Measurements from ENCODE around the gene HYLS1.

The HYLS1 gene

GRCh38 chr11:125923012-125923579, 35.6 kb downstream of the HYLS1 start:
- peak; percentile 98 for TF ChIP-seq CTCF (conservative IDR thresholded peaks at IDR 0.05; ENCODE audit: low read length)
- peak; percentile 66 for DNase-seq (ENCODE audit: low read depth)

DNA sequence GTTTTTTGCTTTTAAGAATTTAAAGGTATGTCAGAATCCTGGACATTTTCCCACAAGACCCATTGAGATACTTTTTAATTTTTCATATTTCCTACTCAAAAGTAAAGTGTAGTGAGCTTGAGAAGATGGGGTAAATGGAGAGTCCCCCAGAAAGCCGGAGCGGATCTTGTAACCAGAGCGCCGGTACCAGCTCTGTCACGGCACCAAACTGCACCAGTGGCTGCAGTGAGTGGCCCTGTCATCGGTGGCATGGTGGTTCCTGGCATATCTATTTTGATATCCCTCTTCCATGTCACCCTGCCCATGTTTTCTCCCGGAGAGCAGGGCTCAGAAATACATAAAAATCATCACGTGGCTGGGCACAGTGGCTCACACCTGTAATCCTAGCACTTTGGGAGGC, 36.2 kb downstream of the HYLS1 start:
- no peak overlapping the region for H3K4me3 ChIP-seq (ENCODE audit: low read length)
- TF ChIP-seq CTCF (conservative IDR thresholded peaks at IDR 0.05; ENCODE audit: low read length) = no peak
- DNase-seq (ENCODE audit: low read depth) = no peak

More at GRCh38 chr11:125923012-125923579, 35.6 kb downstream of the HYLS1 start:
- H3K4me3 ChIP-seq (ENCODE audit: low read length) = no peak overlapping the region

- no peak overlapping the region for H3K4me3 ChIP-seq (ENCODE audit: low read length)
- DNase-seq (ENCODE audit: low read depth) = no peak
- no peak for TF ChIP-seq CTCF (conservative IDR thresholded peaks at IDR 0.05; ENCODE audit: low read length)
Observed at GRCh38 chr11:125924384-125925007, 37.0 kb downstream of the HYLS1 start.

GRCh38 chr11:125925247-125925740, 37.8 kb downstream of the HYLS1 start:
- no peak for DNase-seq (ENCODE audit: low read depth)
- no peak for TF ChIP-seq CTCF (conservative IDR thresholded peaks at IDR 0.05; ENCODE audit: low read length)

DNA sequence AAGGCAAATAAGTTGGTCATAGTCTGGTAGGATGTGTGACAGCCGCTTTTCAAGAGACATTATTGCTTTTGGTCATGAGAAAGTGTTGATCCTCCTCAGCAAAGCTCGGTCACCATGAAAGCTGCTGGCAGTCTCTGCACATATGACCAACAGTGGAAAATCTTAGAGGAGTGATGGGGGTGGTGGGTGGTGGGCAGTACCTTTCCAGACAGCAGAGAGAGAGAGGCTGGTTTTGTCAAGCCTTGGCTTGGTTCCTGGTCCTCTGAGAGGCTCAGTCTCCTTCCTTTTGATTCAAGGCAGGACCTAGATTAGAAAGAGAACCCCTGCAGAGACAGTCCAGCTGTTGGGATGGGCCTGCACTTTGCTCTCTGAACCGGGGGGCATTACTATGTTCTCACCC, 38.3 kb downstream of the HYLS1 start:
- no peak for DNase-seq (ENCODE audit: low read depth)
- no peak overlapping the region for H3K4me3 ChIP-seq (ENCODE audit: low read length)
- no peak for TF ChIP-seq CTCF (conservative IDR thresholded peaks at IDR 0.05; ENCODE audit: low read length)

More at GRCh38 chr11:125925247-125925740, 37.8 kb downstream of the HYLS1 start:
- no peak overlapping the region for H3K4me3 ChIP-seq (ENCODE audit: low read length)

DNA sequence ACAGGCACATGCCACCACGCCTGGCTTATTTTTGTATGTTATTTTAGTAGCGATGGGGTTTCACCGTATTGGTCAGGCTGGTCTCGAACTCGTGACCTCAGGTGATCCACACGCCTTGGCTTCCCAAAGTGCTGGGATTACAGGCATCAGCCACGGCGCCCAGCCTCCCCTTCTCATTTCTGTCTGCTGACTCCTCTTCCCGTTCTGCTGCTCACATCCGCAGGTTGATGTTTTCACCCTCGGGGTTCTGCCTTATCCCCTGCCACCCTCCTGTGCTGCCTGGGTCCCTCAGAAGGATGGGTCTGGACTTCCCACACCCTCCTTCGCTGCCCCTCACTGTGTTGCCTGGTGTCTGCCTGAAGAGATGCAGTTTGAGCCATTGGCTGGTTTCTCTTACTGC, 39.2 kb downstream of the HYLS1 start:
- TF ChIP-seq CTCF (conservative IDR thresholded peaks at IDR 0.05; ENCODE audit: low read length) = no peak
- H3K4me3 ChIP-seq (ENCODE audit: low read length) = no peak overlapping the region
- no peak for DNase-seq (ENCODE audit: low read depth)

- TF ChIP-seq CTCF (conservative IDR thresholded peaks at IDR 0.05; ENCODE audit: low read length) = no peak
- no peak overlapping the region for H3K4me3 ChIP-seq (ENCODE audit: low read length)
- DNase-seq (ENCODE audit: low read depth) = no peak
Observed at GRCh38 chr11:125929445-125930075, 42.1 kb downstream of the HYLS1 start.
